GM21526 (cell line): Measurements from ENCODE around the gene TBC1D22A.

Experiments used
- ATAC-seq: cut with Tn5 transposase; IDR thresholded peaks from one replicate; pipeline ENCODE4 v1.9.1; 2021; ENCODE audit warnings: moderate library complexity; ENCODE audit not compliant: unreplicated experiment, low FRiP score

Gene TBC1D22A

GRCh38 chr22:47083379-47083986 is 321.0 kb downstream of the TBC1D22A start:
- no peak for ATAC-seq

GRCh38 chr22:47084226-47084625 is 321.8 kb downstream of the TBC1D22A start:
- no peak for ATAC-seq

- no peak for ATAC-seq
Observed at GRCh38 chr22:47086596-47087248, 324.3 kb downstream of the TBC1D22A start.

- ATAC-seq = no peak
Observed at GRCh38 chr22:47088480-47089158, 326.2 kb downstream of the TBC1D22A start.

- ATAC-seq = no peak
Observed at GRCh38 chr22:47089374-47089773, 326.9 kb downstream of the TBC1D22A start.

- ATAC-seq = no peak
Observed at GRCh38 chr22:47089796-47090460, 327.5 kb downstream of the TBC1D22A start.

DNA sequence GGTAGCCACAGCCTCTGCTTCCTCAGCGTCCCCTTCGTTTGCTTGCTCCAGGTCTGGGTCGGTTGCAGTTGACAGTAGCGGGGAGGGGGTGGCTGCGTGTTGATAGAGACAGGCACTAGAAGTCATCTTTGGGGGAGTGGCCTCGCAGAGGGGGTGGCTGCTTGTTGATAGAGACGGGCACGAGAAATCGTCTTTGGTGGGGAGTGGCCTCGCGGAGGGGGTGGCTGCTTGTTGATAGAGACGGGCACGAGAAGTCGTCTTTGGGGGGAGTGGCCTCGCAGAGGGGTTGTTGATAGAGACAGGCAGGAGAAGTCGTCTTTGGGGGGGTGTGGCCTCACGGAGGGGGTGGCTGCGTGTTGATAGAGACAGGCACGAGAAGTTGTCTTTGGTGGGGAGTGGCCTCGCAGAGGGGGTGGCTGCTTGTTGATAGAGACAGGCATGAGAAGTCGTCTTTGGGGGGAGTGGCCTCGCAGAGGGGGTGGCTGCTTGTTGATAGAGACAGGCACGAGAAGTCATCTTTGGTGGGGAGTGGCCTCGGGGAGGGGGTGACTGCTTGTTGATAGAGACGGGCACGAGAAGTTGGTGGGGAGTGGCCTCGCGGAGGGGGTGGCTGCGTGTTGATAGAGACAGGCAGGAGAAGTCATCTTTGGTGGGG is 328.3 kb downstream of the TBC1D22A start:
- no peak for ATAC-seq

- no peak for ATAC-seq
Observed at GRCh38 chr22:47091246-47091651, 328.8 kb downstream of the TBC1D22A start.

GRCh38 chr22:47091921-47092700 is 329.7 kb downstream of the TBC1D22A start:
- no peak for ATAC-seq

- ATAC-seq = no peak
Observed at GRCh38 chr22:47092896-47093311, 330.5 kb downstream of the TBC1D22A start.

DNA sequence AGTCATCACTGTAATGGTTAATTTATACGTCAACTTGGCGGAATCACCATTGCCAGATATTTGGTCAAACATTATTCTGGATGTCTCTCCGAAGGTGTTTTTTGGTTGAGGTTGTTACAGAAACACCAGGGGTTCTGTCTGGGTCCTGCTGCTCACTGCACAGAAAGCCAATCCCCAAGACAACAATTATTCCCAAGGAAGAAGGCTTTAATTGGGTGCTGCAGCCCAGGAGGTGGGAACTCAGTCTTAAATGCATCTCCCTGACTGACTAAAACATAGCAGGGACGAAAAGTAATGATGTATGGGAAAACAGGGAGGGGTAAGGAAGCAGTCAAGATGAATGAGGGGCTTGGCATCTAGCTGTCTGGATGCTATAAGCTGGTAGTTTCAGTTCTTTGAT is 331.3 kb downstream of the TBC1D22A start:
- ATAC-seq = no peak

- ATAC-seq = no peak
Observed at GRCh38 chr22:47094861-47095330, 332.4 kb downstream of the TBC1D22A start.

- ATAC-seq = no peak
Observed at GRCh38 chr22:47095395-47096122, 333.1 kb downstream of the TBC1D22A start.

- ATAC-seq = no peak
Observed at GRCh38 chr22:47098121-47098520, 335.7 kb downstream of the TBC1D22A start.

GRCh38 chr22:47098554-47098953 is 336.1 kb downstream of the TBC1D22A start:
- ATAC-seq = no peak

GRCh38 chr22:47100019-47100418 is 337.6 kb downstream of the TBC1D22A start:
- ATAC-seq = no peak

GRCh38 chr22:47100646-47101200 is 338.3 kb downstream of the TBC1D22A start:
- no peak for ATAC-seq

- ATAC-seq = no peak
Observed at GRCh38 chr22:47101321-47101885, 339.0 kb downstream of the TBC1D22A start.

DNA sequence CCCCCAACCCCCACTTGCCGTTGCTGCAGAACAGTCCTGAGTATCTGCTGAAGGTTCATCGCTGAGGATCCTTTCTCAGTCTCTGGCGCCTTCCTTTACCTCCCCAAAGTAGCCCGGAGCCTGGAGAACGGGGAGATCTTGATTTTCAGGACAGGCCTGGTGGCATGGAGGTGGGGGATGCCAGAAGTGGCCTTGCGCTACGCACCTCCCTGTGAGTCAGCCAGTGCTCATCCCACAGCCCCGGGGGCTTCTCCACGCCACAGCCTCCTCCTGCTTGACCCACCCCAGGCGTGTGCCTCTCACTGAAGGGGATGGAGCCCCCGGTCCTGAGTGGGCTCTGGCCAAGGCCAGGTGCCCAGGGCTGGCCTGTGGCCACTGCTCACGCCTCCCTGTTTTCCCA is 339.6 kb downstream of the TBC1D22A start:
- no peak for ATAC-seq
